Fibroblast of skin of right biceps (primary cell): ENCODE data around the gene TANC2.

Source experiments
- DNase-seq: peaks from one replicate; pipeline ENCODE4 v3.0.0-alpha.2; 2013

TANC2 gene

DNA sequence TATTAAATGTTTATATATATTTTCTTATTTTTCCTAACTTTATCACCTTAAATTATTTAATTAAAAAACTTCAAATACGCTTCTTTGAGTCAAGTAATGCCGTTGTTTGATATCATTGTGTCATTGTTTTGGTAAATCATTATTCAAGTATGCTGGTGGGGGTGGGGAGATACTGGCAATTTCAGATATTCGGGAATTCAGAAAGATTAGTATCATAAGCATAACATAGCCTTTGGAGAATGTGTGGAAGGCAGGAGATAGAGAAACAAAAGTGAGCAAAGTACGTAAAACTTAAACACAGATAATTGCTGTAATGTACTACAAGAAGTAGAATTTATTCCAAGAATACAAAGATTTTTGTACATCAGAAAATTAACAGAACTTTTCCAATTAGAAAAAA is 49.8 kb downstream of the TANC2 start:
- no peak for DNase-seq
